H1 (cell line): Measurements from ENCODE around the gene SAMD9.

ENCODE experiments used
- EP300 ChIP-seq, 2 experiments: IDR thresholded peaks; 1 replicate in 1 of 2; 2 replicates in 1 of 2; pipeline ENCODE4 v1.6.1; 2011 to 2012; ENCODE audit warnings: low read depth in 2 of 2, low read length in 2 of 2, mild to moderate bottlenecking in 2 of 2, borderline replicate concordance in 1 of 2, inconsistent platforms in 1 of 2, moderate library complexity in 1 of 2
- HDAC2 ChIP-seq, 2 experiments: fragments of 300-600 bp in 1 of 2; sonication (generic) in 1 of 2; IDR thresholded peaks; 2 replicates each; pipeline ENCODE4 v1.6.1; 2011 to 2012; ENCODE audit warnings: low read depth in 2 of 2, low read length in 2 of 2, mild to moderate bottlenecking in 2 of 2, moderate library complexity in 2 of 2, borderline replicate concordance in 1 of 2, inconsistent platforms in 1 of 2
- POU5F1 ChIP-seq: IDR thresholded peaks from 2 replicates; pipeline ENCODE4 v1.6.1; 2011; ENCODE audit warnings: low read depth, mild to moderate bottlenecking, low read length, moderate library complexity
- TCF12 ChIP-seq: IDR thresholded peaks from 2 replicates; pipeline ENCODE4 v1.6.1; 2011; ENCODE audit warnings: low read depth, mild to moderate bottlenecking, low read length
- YY1 ChIP-seq: IDR thresholded peaks from 2 replicates; pipeline ENCODE4 v1.6.1; 2011; ENCODE audit warnings: low read depth, mild to moderate bottlenecking, low read length
- ZNF274 ChIP-seq: IDR thresholded peaks from 2 replicates; pipeline ENCODE4 v1.7.0; 2012; ENCODE audit warnings: low read length, borderline replicate concordance; ENCODE audit errors: extremely low read depth

DNA sequence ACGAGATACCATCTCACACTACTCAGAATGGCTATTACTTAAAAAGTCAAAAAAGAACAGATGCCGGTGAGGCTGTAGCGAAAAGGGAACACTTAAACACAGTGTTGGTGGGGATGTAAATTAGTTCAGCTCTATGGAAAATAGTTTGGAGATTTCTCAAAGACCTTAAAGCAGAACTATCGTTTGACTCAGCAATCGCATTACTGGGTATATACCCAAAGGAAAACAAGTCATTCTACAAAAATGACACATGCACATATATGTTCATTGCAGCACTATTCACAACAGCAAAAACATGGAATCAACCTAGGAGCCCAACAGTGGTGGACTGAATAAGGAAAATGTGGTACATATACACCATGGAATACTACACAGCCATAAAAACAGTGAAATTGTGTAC is 56.9 kb downstream of the SAMD9 start:
- TF ChIP-seq ZNF274 (no peak), POU5F1 (no peak), HDAC2 (IDR thresholded peaks at IDR 0.05; ENCODE audit: borderline replicate concordance in 1 of 2, low read depth in 2 of 2, low read length in 2 of 2) (no peak), EP300 (IDR thresholded peaks at IDR 0.05; ENCODE audit: borderline replicate concordance in 1 of 2, low read depth in 2 of 2, low read length in 2 of 2) (no peak), TCF12 (no peak), YY1 (no peak)
